IMR-90 (cell line): ENCODE data around the gene DPP6. TPM values are rescaled to one million over a fixed set of nuclear protein-coding genes. Genes with fewer than 3 reads are reported as not detected.

ENCODE experiments used
- ATAC-seq: fragments of 200-7000 bp; cut with Tn5 transposase; 2 replicates; pipeline ENCODE4 v1.9.1; 2020; ENCODE audit warnings: low read depth, mild to moderate bottlenecking, moderate library complexity
- BruUV-seq: library from RNA; stranded (reverse); fragments of 400-500 nt; replicated peaks from 2 replicates; lab custom pipeline; 2021; lab: Mats Ljungman, UMichigan
- CTCF ChIA-PET: fragments of 300-600 bp; formaldehyde crosslinking; extraction: SDS; loops from one replicate; lab custom pipeline; 2021; ENCODE audit warnings: antibody characterized with exemption; lab: Yijun Ruan, JAX
- POLR2A ChIA-PET: fragments of 300-600 bp; sonication (Branson Sonifier 250); formaldehyde crosslinking; loops from one replicate; lab custom pipeline; 2022; ENCODE audit warnings: antibody characterized with exemption; ENCODE audit not compliant: unreplicated experiment; lab: Charles Lee
- DNase-seq: peaks from one replicate; pipeline ENCODE4 v3.0.0; 2013
- H2AFZ ChIP-seq: replicated peaks from 2 replicates; pipeline ENCODE3; 2013; ENCODE audit warnings: low read length, mild to moderate bottlenecking; ENCODE audit not compliant: poor library complexity
- H2AK5ac ChIP-seq: 2 replicates; pipeline ENCODE4 v1.6.1; 2013; ENCODE audit warnings: low read depth, low read length, inconsistent platforms
- H2AK9ac ChIP-seq: replicated peaks from 2 replicates; pipeline ENCODE3; 2013; ENCODE audit warnings: mild to moderate bottlenecking, low read depth, low read length, moderate library complexity; ENCODE audit not compliant: poor library complexity
- H2BK120ac ChIP-seq: 2 replicates; pipeline ENCODE4 v1.6.1; 2013; ENCODE audit warnings: low read depth, low read length, inconsistent platforms
- H2BK15ac ChIP-seq: 3 replicates; pipeline ENCODE4 v1.6.1; 2013; ENCODE audit warnings: low read depth, low read length, inconsistent platforms
- H2BK20ac ChIP-seq: 2 replicates; pipeline ENCODE4 v1.6.1; 2013; ENCODE audit warnings: low read depth, mild to moderate bottlenecking, inconsistent platforms, low read length, moderate library complexity
- H2BK5ac ChIP-seq: 2 replicates; pipeline ENCODE4 v1.6.1; 2013; ENCODE audit warnings: mild to moderate bottlenecking, low read depth, low read length, inconsistent platforms; ENCODE audit not compliant: poor library complexity, severe bottlenecking
- H3K14ac ChIP-seq: replicated peaks from 2 replicates; pipeline ENCODE4 v1.6.1; 2013; ENCODE audit warnings: low read depth, low read length, inconsistent platforms
- H3K18ac ChIP-seq: 2 replicates; pipeline ENCODE4 v1.6.1; 2013; ENCODE audit warnings: low read depth, low read length, control low read depth
- H3K23ac ChIP-seq: 2 replicates; pipeline ENCODE4 v1.6.1; 2013; ENCODE audit warnings: low read depth, low read length, inconsistent platforms
- H3K27ac ChIP-seq: 2 replicates; pipeline ENCODE4 v1.5.1; 2013; ENCODE audit warnings: mild to moderate bottlenecking, control low read depth, low read length; ENCODE audit not compliant: insufficient read depth
- H3K27me3 ChIP-seq: 2 replicates; pipeline ENCODE4 v1.6.1; 2013; ENCODE audit warnings: low read length; ENCODE audit not compliant: control insufficient read depth, insufficient read depth
- H3K36me3 ChIP-seq: 2 replicates; pipeline ENCODE4 v1.6.1; 2013; ENCODE audit warnings: low read length, mixed read lengths; ENCODE audit not compliant: control insufficient read depth, insufficient read depth
- H3K4ac ChIP-seq: 2 replicates; pipeline ENCODE4 v1.6.1; 2013; ENCODE audit warnings: low read depth, low read length, inconsistent platforms
- H3K4me1 ChIP-seq: 2 replicates; pipeline ENCODE4 v1.6.1; 2013; ENCODE audit warnings: low read length, mixed read lengths; ENCODE audit not compliant: control insufficient read depth, insufficient read depth
- H3K4me2 ChIP-seq: 2 replicates; pipeline ENCODE4 v1.6.1; 2013; ENCODE audit warnings: low read depth, mild to moderate bottlenecking, control low read depth, low read length, moderate library complexity
- H3K4me3 ChIP-seq: 2 replicates; pipeline ENCODE4 v1.5.1; 2013; ENCODE audit warnings: low read depth, mild to moderate bottlenecking, control low read depth, low read length, moderate library complexity; ENCODE audit not compliant: insufficient read depth
- H3K56ac ChIP-seq: 2 replicates; pipeline ENCODE4 v1.6.1; 2013; ENCODE audit warnings: low read length, inconsistent platforms; ENCODE audit not compliant: insufficient read depth; ENCODE audit errors: extremely low read depth
- H3K79me1 ChIP-seq, 2 experiments: 2 replicates each; pipeline ENCODE4 v1.6.1; 2013; ENCODE audit warnings: low read length in 2 of 2, inconsistent platforms in 1 of 2, low read depth in 1 of 2
- H3K9ac ChIP-seq: 2 replicates; pipeline ENCODE4 v1.6.1; 2013; ENCODE audit warnings: low read depth, low read length, control low read depth
- H3K9me1 ChIP-seq: 2 replicates; pipeline ENCODE4 v1.6.1; 2013; ENCODE audit warnings: low read length, inconsistent platforms; ENCODE audit not compliant: insufficient read depth
- H3K9me3 ChIP-seq: 2 replicates; pipeline ENCODE4 v1.6.1; 2013; ENCODE audit warnings: low read length; ENCODE audit not compliant: control insufficient read depth, insufficient read depth
- H4K20me1 ChIP-seq: 2 replicates; pipeline ENCODE4 v1.6.1; 2013; ENCODE audit warnings: low read length, inconsistent platforms; ENCODE audit not compliant: insufficient read depth
- H4K5ac ChIP-seq: 2 replicates; pipeline ENCODE4 v1.6.1; 2013; ENCODE audit warnings: mild to moderate bottlenecking, low read depth, low read length, control low read depth
- H4K8ac ChIP-seq, 2 experiments: 2 replicates each; pipeline ENCODE4 v1.6.1; 2013; ENCODE audit warnings: low read depth in 2 of 2, low read length in 2 of 2, control low read depth in 1 of 2, inconsistent platforms in 1 of 2
- H4K91ac ChIP-seq: 2 replicates; pipeline ENCODE4 v1.6.1; 2013; ENCODE audit warnings: low read depth, low read length, inconsistent platforms; ENCODE audit not compliant: insufficient read depth
- CEBPB ChIP-seq: IDR thresholded peaks from 2 replicates; pipeline ENCODE4 v1.6.1; 2012; ENCODE audit warnings: low read depth, low read length, improper control_type of control experiment
- RFX5 ChIP-seq: IDR thresholded peaks from 2 replicates; pipeline ENCODE4 v1.8.0; 2012; ENCODE audit warnings: low read depth, mild to moderate bottlenecking, low read length, moderate library complexity
- WGBS, 2 experiments: methylation state at CpG; one replicate each; pipeline versions ENCODE4 v1.1.5 to v1.1.7; 2013; ENCODE audit warnings: missing lambda C conversion rate in 2 of 2; ENCODE audit not compliant: insufficient read length in 1 of 2; ENCODE audit errors: extremely low coverage in 2 of 2; 5-methylcytosine and 5-hydroxymethylcytosine counted together
- dilution Hi-C: fragments of 300-500 bp; cut with HindIII; formaldehyde crosslinking; loops from one replicate; pipeline ENCODE4 v1.14.3; 2018; ENCODE audit warnings: low sequenced_read_pairs; ENCODE audit not compliant: unreplicated experiment
- in situ Hi-C: fragments of 300-500 bp; cut with MboI; formaldehyde crosslinking; loops from 3 replicates; pipeline ENCODE4 v1.14.3; 2019; ENCODE audit warnings: low sequenced_read_pairs, inconsistent platforms, mixed read lengths
- intact Hi-C: fragments of 100-400 bp; cut with micrococcal nuclease; formaldehyde crosslinking; loops from 2 replicates; pipeline ENCODE4 v1.10.0; 2022
- polyA plus RNA-seq, 3 experiments: library from polyadenylated mRNA; depleted of rRNA; stranded (reverse); fragments of >200 nt; gene quantifications; 2 replicates each; pipeline ENCODE4 v1.2.3, GENCODE V29; 2012; ENCODE audit warnings: low replicate concordance in 1 of 3
- total RNA-seq: library from RNA; depleted of rRNA; stranded (reverse); fragments of >200 nt; gene quantifications from 2 replicates; pipeline ENCODE4 v1.2.3, GENCODE V29; 2012

The DPP6 gene
- total and polyA plus RNA-seq, 2 of the 4 experiments (the other 2 are of a cell fraction), result not detected

GRCh38 chr7:154853063-154853726, 801.0 kb downstream of the DPP6 start:
- Histone ChIP-seq H2AK5ac (no peak overlapping the region), H3K18ac (no peak overlapping the region), H2BK20ac (no peak overlapping the region), H3K27ac (no peak overlapping the region), H3K9me3 (peaks cover 40% of the 10 kb centered on the region), H3K9ac (no peak overlapping the region), H4K91ac (no peak overlapping the region), H4K5ac (no peak overlapping the region), H3K27me3 (no peaks in the 10 kb centered on the region), H2BK15ac (no peak overlapping the region), H2AK9ac (no peak overlapping the region), H2AFZ (no peak overlapping the region), H3K4me1 (no peaks in the 10 kb centered on the region), H3K79me1 (no peaks in the 10 kb centered on the region), H4K20me1 (no peaks in the 10 kb centered on the region), H2BK5ac (no peak overlapping the region), H3K4ac (no peak overlapping the region), H4K8ac (no peak overlapping the region), H3K14ac (no peak overlapping the region), H3K4me3 (no peak overlapping the region), H3K23ac (no peak overlapping the region), H3K56ac (no peak overlapping the region), H3K36me3 (no peaks in the 10 kb centered on the region), H3K4me2 (no peak overlapping the region), H2BK120ac (no peak overlapping the region), H3K9me1 (no peaks in the 10 kb centered on the region)
- ATAC-seq (no peak), DNase-seq (no peak)
- ChIA-PET CTCF (no interaction called here), POLR2A (no interaction called here)
- no TSS peak for BruUV-seq
- in situ Hi-C loops (no loop called here), intact Hi-C loops (no loop called here), dilution Hi-C loops (no loop called here)
- TF ChIP-seq RFX5 (no peak), CEBPB (no peak)
- WGBS, 2 experiments, result 32% methylated on average over 4 of the region's 8 CpGs; no CpG with 5 or more reads in 1 of the 2 experiments
